Neural progenitor cell (in vitro differentiated cells): Measurements from ENCODE around the gene NDUFB3.

ENCODE experiments used
- EZH2 ChIP-seq: fragments of 200-600 bp; sonication (generic); IDR thresholded peaks from 2 replicates; pipeline ENCODE4 v1.6.1; 2017; ENCODE audit warnings: antibody characterized with exemption, mild to moderate bottlenecking, moderate library complexity
- EZH2phosphoT487 ChIP-seq: fragments of 200-600 bp; sonication (generic); IDR thresholded peaks from 2 replicates; pipeline ENCODE4 v1.6.1; 2017; ENCODE audit warnings: antibody characterized with exemption
- TF ChIP-seq, protein P1 (sequence below): fragments of 200-600 bp; sonication (generic); IDR thresholded peaks from 2 replicates; pipeline ENCODE4 v1.5.1; 2017; ENCODE audit warnings: antibody characterized with exemption, mild to moderate bottlenecking

DNA sequence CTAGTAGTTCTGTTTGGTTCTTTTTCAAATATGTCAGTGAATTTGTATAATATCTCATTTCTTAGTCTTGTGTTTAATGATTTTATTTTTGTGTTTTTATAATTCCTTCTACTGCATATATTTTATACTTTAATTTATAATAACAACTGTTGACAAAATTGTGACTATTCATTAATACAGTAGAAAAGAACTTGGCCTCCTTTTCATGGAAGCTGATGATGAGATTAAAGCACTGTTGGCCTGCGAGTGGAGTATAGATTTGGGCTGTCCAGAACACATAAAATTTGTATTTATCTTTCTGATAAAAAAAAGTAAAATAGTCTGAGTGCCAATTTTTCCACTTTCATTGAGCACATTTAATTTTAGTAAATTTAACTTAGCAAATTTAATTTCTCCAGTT lies 56.2 kb downstream of the NDUFB3 start:
- TF ChIP-seq, protein P1, sequence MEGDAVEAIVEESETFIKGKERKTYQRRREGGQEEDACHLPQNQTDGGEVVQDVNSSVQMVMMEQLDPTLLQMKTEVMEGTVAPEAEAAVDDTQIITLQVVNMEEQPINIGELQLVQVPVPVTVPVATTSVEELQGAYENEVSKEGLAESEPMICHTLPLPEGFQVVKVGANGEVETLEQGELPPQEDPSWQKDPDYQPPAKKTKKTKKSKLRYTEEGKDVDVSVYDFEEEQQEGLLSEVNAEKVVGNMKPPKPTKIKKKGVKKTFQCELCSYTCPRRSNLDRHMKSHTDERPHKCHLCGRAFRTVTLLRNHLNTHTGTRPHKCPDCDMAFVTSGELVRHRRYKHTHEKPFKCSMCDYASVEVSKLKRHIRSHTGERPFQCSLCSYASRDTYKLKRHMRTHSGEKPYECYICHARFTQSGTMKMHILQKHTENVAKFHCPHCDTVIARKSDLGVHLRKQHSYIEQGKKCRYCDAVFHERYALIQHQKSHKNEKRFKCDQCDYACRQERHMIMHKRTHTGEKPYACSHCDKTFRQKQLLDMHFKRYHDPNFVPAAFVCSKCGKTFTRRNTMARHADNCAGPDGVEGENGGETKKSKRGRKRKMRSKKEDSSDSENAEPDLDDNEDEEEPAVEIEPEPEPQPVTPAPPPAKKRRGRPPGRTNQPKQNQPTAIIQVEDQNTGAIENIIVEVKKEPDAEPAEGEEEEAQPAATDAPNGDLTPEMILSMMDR: no peak
- TF ChIP-seq EZH2phosphoT487: no peak
- no peak for TF ChIP-seq EZH2
